Activated T-helper 2 cell treated with anti-CD3 and anti-CD28 coated beads, Interferon-gamma antibody, Interleukin-2, Interleukin-4, amounts not matched to agents 10 μg/mL and 5 μg/mL and 100 μg/mL, durations not matched to agents 14 hours and 24 hours and 36 hours (primary cell): ENCODE measurements around the gene ESYT3. TPM values are rescaled to one million over a fixed set of nuclear protein-coding genes. Genes with fewer than 3 reads are reported as not detected.
"Not testable (repeated sequence)": the region's sequence is repeated elsewhere in the genome, so short reads cannot be mapped to it uniquely, and the experiment has no call there.

Experiments used
- DNase-seq: peaks from one replicate; pipeline ENCODE4 v3.0.0; 2021; ENCODE audit warnings: low spot score
- H3K27ac Mint-ChIP-seq: one replicate; pipeline ENCODE4 v1.8.0; 2021; ENCODE audit warnings: mixed read lengths
- H3K27me3 Mint-ChIP-seq: one replicate; pipeline ENCODE4 v1.8.0; 2021; ENCODE audit warnings: low read depth, mixed read lengths
- H3K36me3 Mint-ChIP-seq: one replicate; pipeline ENCODE4 v1.8.0; 2021; ENCODE audit warnings: low read depth, mixed read lengths
- H3K4me1 Mint-ChIP-seq: one replicate; pipeline ENCODE4 v1.8.0; 2021; ENCODE audit warnings: low read depth, mixed read lengths
- H3K4me3 Mint-ChIP-seq: one replicate; pipeline ENCODE4 v1.8.0; 2021; ENCODE audit warnings: low read depth, mild to moderate bottlenecking, moderate library complexity, mixed read lengths
- H3K9me3 Mint-ChIP-seq: one replicate; pipeline ENCODE4 v1.8.0; 2021; ENCODE audit warnings: mixed read lengths
- intact Hi-C: fragments of 100-400 bp; cut with micrococcal nuclease; formaldehyde crosslinking; loops from one replicate; pipeline ENCODE4 v1.15.1; 2023
- total RNA-seq: library from RNA; stranded (reverse); gene quantifications from 2 replicates; pipeline ENCODE4 v1.2.3, GENCODE V29; 2022

The ESYT3 gene
- total RNA-seq, 1 donor from 2014 or later = 0.32 TPM

DNA sequence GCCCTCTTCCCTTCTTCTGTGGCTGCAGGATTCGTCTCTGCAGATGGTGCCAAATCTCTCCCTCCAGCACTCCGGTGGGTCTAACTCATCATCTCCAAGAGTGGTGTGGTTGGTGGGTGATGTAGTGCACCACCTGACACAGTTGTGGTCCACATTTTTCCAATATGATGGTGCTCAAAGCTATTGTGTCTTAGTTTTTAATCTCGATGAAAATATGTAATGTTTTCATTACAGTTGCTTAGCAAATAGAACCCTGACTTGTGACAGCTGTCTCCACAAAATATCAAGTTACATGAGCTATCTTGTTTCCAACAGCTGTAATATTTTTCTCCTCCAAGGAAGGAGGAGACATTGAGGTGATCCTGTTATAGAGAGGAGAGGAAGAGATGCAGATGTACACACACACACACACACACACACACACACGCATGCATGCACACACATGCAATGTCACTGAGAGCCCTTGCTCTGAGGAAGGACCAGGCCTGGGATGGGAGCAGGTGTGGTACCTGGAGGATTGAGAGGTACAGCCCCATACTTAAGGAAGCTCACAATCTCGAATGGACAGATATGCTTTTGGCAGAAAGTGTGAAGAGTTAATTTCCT lies 15.7 kb upstream of the ESYT3 start:
- H3K4me1 Mint-ChIP-seq = peaks cover 2% of the 10 kb centered on the region
- no peaks in the 10 kb centered on the region for H3K9me3 Mint-ChIP-seq
- H3K27me3 Mint-ChIP-seq = peaks cover 21% of the 10 kb centered on the region
- no peak overlapping the region for H3K27ac Mint-ChIP-seq
- H3K36me3 Mint-ChIP-seq = no peaks in the 10 kb centered on the region
- no peak overlapping the region for H3K4me3 Mint-ChIP-seq
- intact Hi-C loops = loop anchor here (5.0 kb wide), 1 partner anchor 174 kb away; the partner anchor contains the start of gene CEP70
- no peak for DNase-seq

DNA sequence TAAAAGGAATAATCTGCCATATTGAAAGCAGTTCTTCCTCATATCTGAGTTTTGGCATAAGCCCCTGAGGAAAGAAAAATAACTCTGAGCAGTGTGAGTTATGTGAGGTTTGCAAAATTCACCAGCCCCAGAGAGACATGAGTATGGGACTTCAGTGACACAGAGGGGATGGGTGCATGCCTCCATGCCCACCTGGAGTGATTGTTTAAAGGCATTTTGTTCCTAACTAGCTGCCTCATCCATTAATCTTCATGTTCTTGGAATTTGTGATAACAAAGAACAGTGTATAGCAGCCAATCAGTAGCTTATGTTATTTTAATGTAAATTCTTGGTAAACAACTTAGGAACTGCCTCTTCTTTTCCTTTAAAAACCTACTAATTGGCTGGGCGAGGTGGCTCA lies 11.1 kb upstream of the ESYT3 start:
- intact Hi-C loops = no loop called here
- no peak overlapping the region for H3K4me3 Mint-ChIP-seq
- no peaks in the 10 kb centered on the region for H3K9me3 Mint-ChIP-seq
- H3K4me1 Mint-ChIP-seq = no peaks in the 10 kb centered on the region
- no peak for DNase-seq
- no peak overlapping the region for H3K27ac Mint-ChIP-seq
- no peaks in the 10 kb centered on the region for H3K36me3 Mint-ChIP-seq
- H3K27me3 Mint-ChIP-seq = peaks cover 15% of the 10 kb centered on the region

DNA sequence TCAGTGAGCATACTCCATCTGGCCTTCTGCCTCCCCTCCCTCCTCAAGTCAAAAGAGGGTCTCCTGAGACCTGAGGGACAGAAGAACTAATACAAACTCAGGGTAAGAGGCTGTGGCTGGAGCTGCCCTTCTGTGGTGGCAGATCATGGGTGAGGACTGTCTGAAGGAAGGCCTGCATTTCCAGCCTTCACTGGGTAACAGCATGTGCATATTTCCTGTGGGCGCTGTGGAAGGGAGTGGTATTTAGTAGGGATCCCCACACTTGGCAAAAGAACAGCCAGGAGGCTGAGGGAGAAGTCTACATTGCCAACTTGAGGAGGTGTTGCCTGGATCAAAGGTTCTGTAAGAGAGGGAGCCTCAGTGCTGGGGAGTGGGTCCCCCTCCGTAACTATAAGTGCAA lies 10.1 kb upstream of the ESYT3 start:
- Mint-ChIP-seq H3K9me3 (no peaks in the 10 kb centered on the region), H3K27ac (no peak overlapping the region), H3K36me3 (no peaks in the 10 kb centered on the region), H3K4me3 (no peak overlapping the region), H3K4me1 (no peaks in the 10 kb centered on the region), H3K27me3 (peaks cover 19% of the 10 kb centered on the region)
- DNase-seq = no peak
- intact Hi-C loops = no loop called here

DNA sequence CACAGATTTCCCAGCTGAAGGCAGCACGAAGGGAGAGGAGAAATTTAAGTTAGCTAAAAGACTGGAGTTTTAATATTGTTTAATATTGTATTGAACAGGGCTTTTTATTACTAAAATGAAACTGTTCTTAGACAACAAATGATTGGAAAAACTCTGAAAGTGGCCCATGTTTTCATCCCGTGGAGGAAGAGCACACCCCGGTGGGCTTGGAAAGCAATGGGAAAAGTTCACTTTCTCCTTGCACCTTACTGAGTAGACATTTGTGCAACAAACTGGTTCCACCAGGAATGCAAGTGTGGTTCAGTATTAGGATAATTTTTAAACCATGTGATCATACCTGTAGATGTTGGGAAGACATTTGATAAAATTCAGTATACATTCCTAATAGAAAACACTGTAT lies 8.2 kb upstream of the ESYT3 start:
- Mint-ChIP-seq H3K9me3 (no peaks in the 10 kb centered on the region), H3K4me1 (no peaks in the 10 kb centered on the region), H3K36me3 (no peaks in the 10 kb centered on the region), H3K27me3 (peaks cover 27% of the 10 kb centered on the region), H3K27ac (no peak overlapping the region), H3K4me3 (no peak overlapping the region)
- no peak for DNase-seq
- intact Hi-C loops = no loop called here

DNA sequence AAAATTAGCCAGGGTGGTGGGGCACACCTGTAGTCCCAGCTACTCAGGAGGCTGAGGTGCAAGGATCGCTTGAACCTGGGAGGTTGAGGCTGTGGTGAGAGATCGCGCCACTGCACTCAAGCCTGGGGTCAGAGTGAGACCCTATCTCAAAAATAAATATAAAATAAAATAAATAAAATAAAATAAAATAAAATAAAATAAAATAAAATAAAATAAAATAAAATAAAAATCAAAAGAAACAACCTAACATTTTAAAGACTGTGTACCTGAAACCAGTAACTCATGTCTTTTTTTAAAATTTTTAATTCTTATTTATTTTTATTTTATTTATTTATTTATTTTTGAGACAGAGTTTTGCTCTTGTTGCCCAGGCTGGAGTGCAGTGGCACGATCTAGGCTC lies 7.7 kb upstream of the ESYT3 start:
- peaks cover 26% of the 10 kb centered on the region for H3K27me3 Mint-ChIP-seq
- H3K4me1 Mint-ChIP-seq, H3K27ac Mint-ChIP-seq, H3K9me3 Mint-ChIP-seq, H3K36me3 Mint-ChIP-seq, H3K4me3 Mint-ChIP-seq, intact Hi-C loops, DNase-seq: not testable (repeated sequence)

DNA sequence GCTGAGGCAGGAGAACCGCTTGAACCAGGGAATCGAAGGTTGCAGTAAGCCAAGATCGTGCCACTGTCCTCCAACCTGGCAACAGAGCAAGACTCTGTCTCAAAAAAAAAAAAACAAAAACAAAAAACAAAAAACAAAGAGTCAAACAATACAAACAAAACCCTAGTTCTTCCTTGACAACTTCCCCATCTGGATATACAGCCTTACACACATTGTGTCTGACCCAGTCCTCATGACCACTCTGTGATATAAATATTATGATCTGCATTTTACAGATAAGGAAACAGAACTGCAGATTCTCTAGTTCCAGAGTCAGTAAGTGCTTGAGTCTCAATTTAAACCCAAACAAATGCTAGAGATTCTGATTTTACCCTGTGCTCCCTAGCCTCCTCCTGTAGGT lies 4.8 kb upstream of the ESYT3 start:
- H3K4me3 Mint-ChIP-seq = no peak overlapping the region
- intact Hi-C loops = loop anchor here (5.0 to 10.0 kb wide), 2 partner anchors 245 to 513 kb away; partner anchors contain the start of gene ARMC8
- DNase-seq = no peak
- H3K27ac Mint-ChIP-seq = no peak overlapping the region
- peaks cover 49% of the 10 kb centered on the region for H3K27me3 Mint-ChIP-seq
- H3K36me3 Mint-ChIP-seq = no peaks in the 10 kb centered on the region
- peaks cover 8% of the 10 kb centered on the region for H3K4me1 Mint-ChIP-seq
- no peaks in the 10 kb centered on the region for H3K9me3 Mint-ChIP-seq

DNA sequence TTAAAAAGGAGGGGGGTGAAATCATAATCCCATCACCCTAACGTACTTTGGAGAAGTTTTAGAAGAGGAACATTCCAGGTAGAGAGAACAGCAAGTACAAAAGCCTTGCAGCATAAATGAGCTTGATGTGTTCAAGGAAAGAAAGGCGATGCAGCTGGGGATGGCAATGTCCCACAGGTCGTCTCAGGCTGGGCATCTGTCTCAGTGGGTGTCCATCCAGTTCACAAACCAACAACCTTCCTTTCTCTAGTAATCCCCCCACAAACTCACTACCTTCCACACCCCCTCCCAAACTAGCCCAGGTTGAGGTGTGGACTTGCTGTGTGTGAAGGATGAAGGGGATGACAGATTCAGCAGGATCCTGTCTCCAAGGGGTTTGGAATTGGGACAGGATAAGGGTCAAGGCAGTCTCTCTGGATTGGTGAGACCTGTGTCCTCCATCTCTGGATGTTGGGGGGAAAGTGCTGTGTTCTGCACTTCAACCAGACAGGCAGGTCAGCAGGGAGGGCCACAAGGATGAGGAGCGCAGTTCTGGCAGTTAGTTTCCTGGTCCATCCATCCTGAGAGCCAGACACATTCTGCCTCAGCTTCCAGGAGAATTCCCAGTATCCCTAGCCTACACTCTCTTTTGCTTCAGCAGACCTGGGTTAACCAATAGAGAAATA lies 1.7 kb upstream of the ESYT3 start:
- Mint-ChIP-seq H3K27ac (no peak overlapping the region), H3K4me1 (peaks cover 8% of the 10 kb centered on the region), H3K4me3 (no peak overlapping the region), H3K36me3 (no peaks in the 10 kb centered on the region), H3K27me3 (peaks cover 68% of the 10 kb centered on the region), H3K9me3 (no peaks in the 10 kb centered on the region)
- DNase-seq = no peak
- intact Hi-C loops = loop anchor here (5.0 to 10.0 kb wide), 2 partner anchors 248 to 510 kb away; partner anchors contain the start of gene ARMC8

DNA sequence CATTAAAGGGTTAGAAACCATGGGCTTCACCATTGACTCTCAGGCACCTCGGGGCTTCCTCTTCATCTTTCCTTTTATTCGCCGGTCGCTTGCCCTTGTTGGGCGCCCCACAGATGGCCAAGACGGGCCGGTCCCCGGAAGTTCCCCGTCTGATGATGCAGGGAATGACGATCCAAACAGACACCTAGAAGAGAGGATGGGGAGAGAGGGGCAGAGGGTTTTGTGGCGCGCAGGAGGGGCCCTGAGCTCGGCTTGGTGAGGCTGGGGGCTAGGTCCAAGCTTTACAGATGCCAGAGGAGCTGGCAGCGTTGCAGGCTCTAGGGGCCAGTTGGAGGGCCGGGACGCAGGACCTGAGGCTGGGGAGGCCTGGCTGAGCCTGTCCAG lies 532 bp upstream of the ESYT3 start:
- H3K27ac Mint-ChIP-seq = no peak overlapping the region
- intact Hi-C loops = loop anchor here (5.0 to 10.0 kb wide), 2 partner anchors 249 to 508 kb away; partner anchors contain the start of gene ARMC8
- DNase-seq = no peak
- H3K4me1 Mint-ChIP-seq = peaks cover 8% of the 10 kb centered on the region
- H3K9me3 Mint-ChIP-seq = no peaks in the 10 kb centered on the region
- no peaks in the 10 kb centered on the region for H3K36me3 Mint-ChIP-seq
- H3K27me3 Mint-ChIP-seq = peaks cover 66% of the 10 kb centered on the region
- peak overlapping the region; percentile 37 for H3K4me3 Mint-ChIP-seq

DNA sequence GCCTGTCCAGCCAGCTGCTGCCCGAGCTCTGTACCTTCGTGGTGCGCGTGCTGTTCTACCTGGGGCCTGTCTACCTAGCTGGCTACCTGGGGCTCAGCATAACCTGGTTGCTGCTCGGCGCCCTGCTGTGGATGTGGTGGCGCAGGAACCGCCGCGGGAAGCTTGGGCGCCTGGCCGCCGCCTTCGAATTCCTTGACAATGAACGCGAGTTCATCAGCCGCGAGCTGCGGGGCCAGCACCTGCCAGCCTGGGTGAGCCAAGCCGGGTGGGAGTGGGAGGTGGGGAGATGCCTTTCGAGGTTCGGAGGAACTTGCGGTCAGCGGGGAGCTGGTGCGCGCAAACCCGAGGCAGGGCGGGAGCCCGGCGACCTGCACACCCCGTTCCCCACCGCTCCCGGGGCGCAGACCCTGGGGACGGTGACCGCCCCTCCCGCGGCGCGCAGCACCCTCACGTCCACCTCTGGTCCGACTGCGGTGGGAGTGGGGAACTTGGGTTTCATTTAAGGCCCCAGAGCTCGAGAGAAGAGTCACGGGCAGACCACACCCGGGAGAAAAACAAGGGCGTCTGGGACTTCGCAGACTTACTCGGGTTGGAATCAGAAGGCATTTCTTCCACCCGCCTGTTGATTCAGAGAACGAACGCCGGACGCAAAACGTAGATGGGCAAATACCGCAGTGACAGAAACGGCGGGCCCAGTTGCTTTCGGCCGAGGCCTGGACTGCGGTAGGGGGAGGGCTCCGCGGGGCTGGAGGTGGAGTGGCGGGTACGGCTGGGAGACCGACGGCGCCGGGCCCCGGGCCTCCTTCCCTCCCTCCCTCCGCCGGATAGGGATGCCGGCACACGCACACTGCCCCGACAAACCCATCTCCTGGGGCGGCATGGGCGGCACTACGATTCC lies 708 bp downstream of the ESYT3 start:
- Mint-ChIP-seq H3K4me3 (peak overlapping the region; percentile 54), H3K27ac (no peak overlapping the region), H3K9me3 (no peaks in the 10 kb centered on the region), H3K4me1 (peaks cover 8% of the 10 kb centered on the region), H3K36me3 (no peaks in the 10 kb centered on the region), H3K27me3 (peaks cover 59% of the 10 kb centered on the region)
- no peak for DNase-seq
- intact Hi-C loops = loop anchor here (5.0 to 10.0 kb wide), 2 partner anchors 250 to 507 kb away; partner anchors contain the start of gene ARMC8

DNA sequence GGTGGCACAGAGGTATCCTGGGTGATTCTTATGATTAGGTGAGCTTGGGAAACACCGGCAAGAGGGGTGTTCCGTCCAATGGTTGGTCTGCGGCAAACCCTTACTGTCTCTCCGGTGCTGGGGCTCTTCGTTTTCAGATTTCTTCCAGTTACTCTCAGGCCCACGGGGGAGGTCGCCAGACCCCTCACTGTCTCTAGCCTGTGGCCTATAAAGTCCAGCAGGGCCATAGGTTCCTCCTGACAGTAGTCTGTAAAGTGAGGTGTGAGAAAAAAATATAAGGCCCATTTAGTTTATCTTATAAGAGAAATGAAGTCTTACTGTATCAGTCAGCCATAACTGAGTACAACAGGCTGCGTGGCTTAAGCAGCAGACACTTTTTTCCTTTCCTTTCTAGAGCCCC lies 1.4 kb downstream of the ESYT3 start:
- H3K4me3 Mint-ChIP-seq = peak overlapping the region; percentile 38
- no peaks in the 10 kb centered on the region for H3K9me3 Mint-ChIP-seq
- intact Hi-C loops = loop anchor here (10.0 kb wide), 1 partner anchor 251 kb away; the partner anchor contains the start of gene ARMC8
- H3K27ac Mint-ChIP-seq = no peak overlapping the region
- H3K4me1 Mint-ChIP-seq = peaks cover 8% of the 10 kb centered on the region
- no peaks in the 10 kb centered on the region for H3K36me3 Mint-ChIP-seq
- H3K27me3 Mint-ChIP-seq = peaks cover 56% of the 10 kb centered on the region
- DNase-seq = no peak

DNA sequence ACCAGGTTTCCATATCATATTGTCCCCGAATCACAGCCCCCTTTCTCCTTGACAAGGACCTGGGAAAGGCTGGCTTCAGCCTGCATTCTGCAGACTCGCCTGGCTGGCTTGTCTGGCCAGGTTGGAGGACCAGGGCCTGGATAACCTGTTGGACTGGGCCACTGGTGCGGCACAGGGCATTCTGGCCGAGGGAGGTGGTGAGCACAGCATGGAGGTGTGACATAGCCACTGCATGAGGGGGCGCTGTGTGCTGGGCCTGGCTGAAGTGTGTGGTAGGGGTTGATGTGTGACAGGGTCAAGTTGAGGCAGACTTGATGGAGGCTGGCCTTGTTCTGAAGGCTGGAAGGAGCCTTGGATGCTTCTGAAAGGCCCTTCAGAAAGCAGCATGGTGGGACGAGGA lies 2.9 kb downstream of the ESYT3 start:
- Mint-ChIP-seq H3K4me3 (no peak overlapping the region), H3K27ac (no peak overlapping the region), H3K27me3 (peaks cover 50% of the 10 kb centered on the region), H3K36me3 (no peaks in the 10 kb centered on the region), H3K9me3 (no peaks in the 10 kb centered on the region), H3K4me1 (peaks cover 8% of the 10 kb centered on the region)
- intact Hi-C loops = loop anchor here (10.0 kb wide), 1 partner anchor 252 kb away; the partner anchor contains the start of gene ARMC8
- no peak for DNase-seq

DNA sequence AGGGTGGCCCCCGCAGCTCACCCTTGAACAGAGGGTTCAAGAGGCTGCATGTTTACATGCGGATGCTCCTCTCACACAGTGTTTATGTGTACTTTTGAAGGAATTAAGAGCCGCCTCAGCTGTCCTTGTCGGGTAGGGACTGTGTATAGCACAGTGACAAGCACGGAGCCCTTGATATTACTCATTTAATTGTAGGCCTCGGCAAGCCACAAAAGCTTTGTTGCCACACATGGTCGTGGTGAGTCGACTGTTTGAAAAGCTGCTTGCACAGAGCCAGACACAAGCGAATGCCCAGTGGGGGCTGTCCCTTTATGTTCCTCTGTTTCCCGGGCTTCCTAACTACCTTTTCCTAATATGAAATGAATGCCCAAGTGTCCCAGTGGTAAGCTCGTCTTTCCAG lies 4.5 kb downstream of the ESYT3 start:
- intact Hi-C loops = loop anchor here (10.0 kb wide), 1 partner anchor 254 kb away; the partner anchor contains the start of gene ARMC8
- DNase-seq = no peak
- no peak overlapping the region for H3K27ac Mint-ChIP-seq
- peaks cover 36% of the 10 kb centered on the region for H3K27me3 Mint-ChIP-seq
- peaks cover 4% of the 10 kb centered on the region for H3K4me1 Mint-ChIP-seq
- no peaks in the 10 kb centered on the region for H3K36me3 Mint-ChIP-seq
- no peak overlapping the region for H3K4me3 Mint-ChIP-seq
- H3K9me3 Mint-ChIP-seq = no peaks in the 10 kb centered on the region
